NOMO-1 treated with DMSO at 0.1 percent for 48 hours (cell line): ENCODE data around the gene SOX6.

ENCODE experiments used
- DNase-seq: peaks from one replicate; lab custom pipeline; 2025; ENCODE audit not compliant: unreplicated experiment; lab: John Stamatoyannopoulos, UW

The SOX6 gene

GRCh38 chr11:16321148-16321547 lies 35.2 kb downstream of the SOX6 start:
- DNase-seq: no peak

- DNase-seq: no peak
These were observed 38.0 kb downstream of the SOX6 start for GRCh38 chr11:16318320-16318719.

- DNase-seq: no peak
These were observed 38.6 kb downstream of the SOX6 start for GRCh38 chr11:16317712-16318111.

- DNase-seq: no peak
These were observed 42.5 kb downstream of the SOX6 start for GRCh38 chr11:16313846-16314245.

GRCh38 chr11:16312233-16312765 lies 44.0 kb downstream of the SOX6 start:
- DNase-seq: no peak

GRCh38 chr11:16311831-16312230 lies 44.5 kb downstream of the SOX6 start:
- DNase-seq: no peak

GRCh38 chr11:16310943-16311342 lies 45.4 kb downstream of the SOX6 start:
- no peak for DNase-seq

GRCh38 chr11:16309226-16309625 lies 47.1 kb downstream of the SOX6 start:
- DNase-seq: no peak

- DNase-seq: no peak
These were observed 54.9 kb downstream of the SOX6 start for GRCh38 chr11:16301462-16301861.

- DNase-seq: no peak
These were observed 56.2 kb downstream of the SOX6 start for GRCh38 chr11:16299884-16300782.

GRCh38 chr11:16299390-16299789 lies 57.0 kb downstream of the SOX6 start:
- no peak for DNase-seq

GRCh38 chr11:16297332-16297731 lies 59.0 kb downstream of the SOX6 start:
- DNase-seq: no peak

- DNase-seq: no peak
These were observed 60.1 kb downstream of the SOX6 start for GRCh38 chr11:16296273-16296672.

- DNase-seq: no peak
These were observed 60.8 kb downstream of the SOX6 start for GRCh38 chr11:16295592-16295991.

GRCh38 chr11:16293204-16293681 lies 63.1 kb downstream of the SOX6 start:
- DNase-seq: no peak

GRCh38 chr11:16292167-16292859 lies 64.0 kb downstream of the SOX6 start:
- DNase-seq: no peak

GRCh38 chr11:16291729-16292128 lies 64.6 kb downstream of the SOX6 start:
- DNase-seq: no peak

- no peak for DNase-seq
These were observed 66.8 kb downstream of the SOX6 start for GRCh38 chr11:16289541-16289940.

GRCh38 chr11:16287630-16288280 lies 68.6 kb downstream of the SOX6 start:
- DNase-seq: no peak

- DNase-seq: no peak
These were observed 70.3 kb downstream of the SOX6 start for GRCh38 chr11:16286095-16286494.

GRCh38 chr11:16280256-16280682 lies 76.1 kb downstream of the SOX6 start:
- peak; percentile 45 for DNase-seq
